ENCODE measurements around the gene GPR160. TPM values are rescaled to one million over a fixed set of nuclear protein-coding genes. Genes with fewer than 3 reads are reported as not detected.
A peak's percentile ranks its signal among the peaks of the same experiment; 100 is the strongest.
"Not testable (repeated sequence)": the region's sequence is repeated elsewhere in the genome, so short reads cannot be mapped to it uniquely, and the experiment has no call there.

Gene GPR160
- total RNA-seq, 2 donors from 2014 or later, result 56.4 to 78.4 TPM

DNA sequence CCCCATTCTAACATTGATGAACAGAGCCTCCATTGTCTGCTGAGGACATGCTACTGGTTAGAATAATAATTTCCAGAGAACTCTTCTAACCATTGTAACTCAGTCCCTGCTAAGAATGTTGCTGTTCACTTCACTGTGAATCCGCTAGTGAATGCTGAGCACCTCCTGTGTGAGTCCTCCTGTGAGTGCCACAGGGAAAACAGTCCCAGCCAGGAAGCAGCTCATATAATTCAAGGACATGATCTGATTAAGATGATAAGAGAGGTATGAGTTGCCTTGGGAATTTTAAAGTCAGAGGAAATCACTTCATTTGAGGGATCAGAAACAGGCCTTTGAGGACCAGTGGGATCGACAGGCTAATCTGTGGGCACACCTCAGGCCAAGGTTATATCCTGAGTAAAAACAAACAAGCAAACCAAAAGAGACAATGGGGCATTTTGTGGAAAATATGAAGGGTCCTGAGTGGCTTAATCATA is 33.9 kb upstream of the GPR160 start:
- Histone ChIP-seq H3K9ac (ENCODE audit: low read depth in 2 of 2, low read length in 2 of 2) (no peak overlapping the region), H3K27ac (no peak overlapping the region), H3K27me3 (no peaks in the 10 kb centered on the region), H3K9me3 (no peaks in the 10 kb centered on the region), H3K36me3 (no peaks in the 10 kb centered on the region), H3K4me1 (no peaks in the 10 kb centered on the region), H3K4me3 (no peak overlapping the region)
- intact Hi-C loops (cut with DNase I), result no loop called here
- DNase-seq, result no peak
- TF ChIP-seq CTCF (IDR thresholded peaks at IDR 0.05), result no peak

GRCh38 chr3:170007031-170007663 is 30.6 kb upstream of the GPR160 start:
- H3K36me3 ChIP-seq, result no peaks in the 10 kb centered on the region
- no peak overlapping the region for H3K27ac ChIP-seq
- no peak overlapping the region for H3K4me3 ChIP-seq
- no peak for DNase-seq
- no peaks in the 10 kb centered on the region for H3K9me3 ChIP-seq
- intact Hi-C loops (cut with DNase I), result no loop called here
- H3K27me3 ChIP-seq, result no peaks in the 10 kb centered on the region
- no peak for TF ChIP-seq CTCF (IDR thresholded peaks at IDR 0.05)
- no peaks in the 10 kb centered on the region for H3K4me1 ChIP-seq
- no peak overlapping the region for H3K9ac ChIP-seq (ENCODE audit: low read depth in 2 of 2, low read length in 2 of 2)

GRCh38 chr3:170010498-170010897 is 27.3 kb upstream of the GPR160 start:
- intact Hi-C loops (cut with DNase I), result no loop called here
- Histone ChIP-seq H3K27me3 (no peaks in the 10 kb centered on the region), H3K36me3 (no peaks in the 10 kb centered on the region), H3K4me1 (no peaks in the 10 kb centered on the region), H3K27ac (no peak overlapping the region), H3K4me3 (no peak overlapping the region), H3K9me3 (no peaks in the 10 kb centered on the region), H3K9ac (ENCODE audit: low read depth in 2 of 2, low read length in 2 of 2) (no peak overlapping the region)
- DNase-seq, result no peak
- no peak for TF ChIP-seq CTCF (IDR thresholded peaks at IDR 0.05)

DNA sequence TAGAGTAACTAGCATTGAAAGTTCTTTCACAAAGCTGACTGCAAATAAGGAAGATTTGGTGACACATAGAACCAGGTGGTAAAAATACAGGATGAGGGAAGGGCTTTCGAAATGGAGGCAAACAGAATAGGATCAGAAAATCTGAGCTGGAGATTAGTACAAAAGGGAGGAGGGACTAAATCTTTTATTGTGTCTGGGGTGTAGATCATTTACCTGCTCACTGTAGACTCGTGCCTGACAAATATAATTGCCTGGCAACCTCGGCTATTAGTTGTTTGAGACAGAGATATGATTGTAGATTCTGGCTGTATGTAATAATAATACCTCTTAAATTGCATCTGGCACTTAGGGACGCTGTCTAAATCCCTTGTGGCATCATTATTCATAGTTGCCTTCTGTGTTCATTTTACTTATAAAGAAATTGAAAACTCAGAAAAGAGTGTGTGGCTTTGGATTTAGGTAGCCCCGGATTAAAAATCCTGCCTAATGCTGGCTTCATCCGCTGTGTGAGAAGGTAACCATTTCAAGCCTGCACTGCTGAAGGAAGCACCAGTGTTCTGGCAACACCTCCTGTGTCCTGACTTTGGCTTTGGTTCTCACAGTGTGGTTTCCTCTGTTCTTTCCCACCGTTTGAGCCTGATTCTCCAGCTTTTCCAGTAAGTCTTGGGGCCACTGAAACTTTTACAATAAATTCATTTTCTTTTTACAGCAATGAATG is 25.0 kb upstream of the GPR160 start:
- Histone ChIP-seq H3K9ac (ENCODE audit: low read depth in 2 of 2, low read length in 2 of 2) (peak overlapping the region in 1 of 2 donors; percentile 64), H3K27me3 (no peaks in the 10 kb centered on the region), H3K9me3 (no peaks in the 10 kb centered on the region), H3K27ac (no peak overlapping the region), H3K4me1 (no peaks in the 10 kb centered on the region), H3K36me3 (no peaks in the 10 kb centered on the region), H3K4me3 (no peak overlapping the region)
- intact Hi-C loops (cut with DNase I), result no loop called here
- no peak for TF ChIP-seq CTCF (IDR thresholded peaks at IDR 0.05)
- DNase-seq, result peak; percentile 36

- H3K9ac ChIP-seq (ENCODE audit: low read depth in 2 of 2, low read length in 2 of 2), result no peak overlapping the region
- no peak for DNase-seq
- no peaks in the 10 kb centered on the region for H3K36me3 ChIP-seq
- no peak overlapping the region for H3K4me3 ChIP-seq
- H3K9me3 ChIP-seq, result no peaks in the 10 kb centered on the region
- no peaks in the 10 kb centered on the region for H3K4me1 ChIP-seq
- H3K27me3 ChIP-seq, result no peaks in the 10 kb centered on the region
- no peak overlapping the region for H3K27ac ChIP-seq
- intact Hi-C loops (cut with DNase I), result no loop called here
- TF ChIP-seq CTCF (IDR thresholded peaks at IDR 0.05), result no peak
Measured at GRCh38 chr3:170016057-170016456, 21.7 kb upstream of the GPR160 start.

GRCh38 chr3:170019306-170019705 is 18.5 kb upstream of the GPR160 start:
- H3K27ac ChIP-seq; H3K4me1 ChIP-seq; H3K27me3 ChIP-seq; H3K4me3 ChIP-seq; intact Hi-C loops (cut with DNase I); H3K36me3 ChIP-seq; DNase-seq; H3K9me3 ChIP-seq; H3K9ac ChIP-seq (ENCODE audit: low read depth in 2 of 2, low read length in 2 of 2): not testable (repeated sequence)
